Testis (tissue), 3 donors: ENCODE results near the gene ZNF414. TPM values are rescaled to one million over a fixed set of nuclear protein-coding genes. Genes with fewer than 3 reads are reported as not detected.

Experiments used
- DNase-seq: peaks from one replicate; pipeline ENCODE4 v3.0.0-alpha.2; 2019
- H3K27ac ChIP-seq, 2 donors: fragments of 200-600 bp; sonication (generic); one replicate each; pipeline ENCODE4 v1.5.1; 2019
- H3K27me3 ChIP-seq: fragments of 200-600 bp; sonication (generic); one replicate; pipeline ENCODE4 v1.5.1; 2019
- H3K36me3 ChIP-seq: fragments of 200-600 bp; sonication (generic); one replicate; pipeline ENCODE4 v1.5.1; 2017; ENCODE audit warnings: low read depth; ENCODE audit errors: missing control alignments
- H3K4me1 ChIP-seq: fragments of 200-600 bp; sonication (generic); one replicate; pipeline ENCODE4 v1.5.1; 2019
- H3K4me3 ChIP-seq, 2 donors: fragments of 200-600 bp; sonication (generic); one replicate each; pipeline ENCODE4 v1.5.1; 2017 to 2019
- H3K9me3 ChIP-seq: fragments of 200-600 bp; sonication (generic); one replicate; pipeline ENCODE4 v1.5.1; 2017
- POLR2A ChIP-seq: fragments of 450-650 bp; IDR thresholded peaks from one replicate; pipeline ENCODE4 v1.6.1; 2017; ENCODE audit warnings: antibody characterized with exemption, mild to moderate bottlenecking, moderate library complexity
- WGBS, 2 donors: methylation state at CpG; one replicate each; pipeline ENCODE4 v1.1.5; 2018; 5-methylcytosine and 5-hydroxymethylcytosine counted together
- intact Hi-C: fragments of 100-400 bp; cut with DNase I; formaldehyde crosslinking; loops from one replicate; pipeline ENCODE4 v1.15.1; 2023; ENCODE audit warnings: low total_unique reads
- polyA plus RNA-seq: library from polyadenylated mRNA; stranded (reverse); fragments of 350-450 nt; fragmentation: Illumina TruSeq; extraction: RNeasy Lipid Tissue Mini Kit (QIAGEN cat#74804); gene quantifications from one replicate; pipeline ENCODE4 v1.2.3, GENCODE V29; 2014; ENCODE audit warnings: low read depth, low replicate concordance; ENCODE audit not compliant: insufficient read depth
- total RNA-seq, 2 donors: library from RNA; depleted of rRNA; stranded (reverse); fragments of >200 nt; gene quantifications; one replicate each; pipeline ENCODE4 v1.2.3, GENCODE V29; 2016
- TF ChIP-seq, protein P1 (sequence below), 3 experiments: fragments of 450-650 bp in 2 of 3; fragments of 200-600 bp in 1 of 3; sonication (generic) in 1 of 3; IDR thresholded peaks; one replicate each; pipeline ENCODE4 v1.5.1; 2016 to 2019; ENCODE audit warnings: antibody characterized with exemption in 3 of 3, mild to moderate bottlenecking in 2 of 3, moderate library complexity in 1 of 3

ZNF414 gene
- total and polyA plus RNA-seq, 3 donors from 2014 or later, result 33.9 to 46.8 (median 35.8) TPM

DNA sequence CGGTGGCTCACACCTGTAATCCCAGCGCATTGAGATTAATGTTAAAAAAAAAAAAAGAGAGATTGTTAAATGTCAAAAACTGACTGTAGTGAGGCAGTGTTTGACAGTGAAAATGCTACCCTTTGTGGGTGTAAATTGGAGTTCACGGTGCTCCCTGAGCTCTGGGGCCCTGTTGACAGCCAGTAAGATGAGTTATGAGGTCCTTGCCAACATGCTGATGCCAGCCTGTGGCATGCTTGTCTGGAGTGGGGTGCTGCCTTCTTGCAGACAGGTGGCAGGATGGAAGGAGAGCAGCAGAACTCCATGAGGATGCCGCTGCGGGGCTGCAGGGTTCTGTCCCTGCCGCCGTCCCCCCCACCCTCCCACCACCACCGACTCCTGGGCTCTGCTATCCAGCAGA lies 37.4 kb downstream of the ZNF414 start:
- Histone ChIP-seq H3K4me1 (peaks cover 8% of the 10 kb centered on the region), H3K27me3 (no peaks in the 10 kb centered on the region), H3K4me3 (no peak overlapping the region), H3K9me3 (no peaks in the 10 kb centered on the region), H3K27ac (no peak overlapping the region), H3K36me3 (no peaks in the 10 kb centered on the region)
- intact Hi-C loops, result no loop called here
- TF ChIP-seq, protein P1, sequence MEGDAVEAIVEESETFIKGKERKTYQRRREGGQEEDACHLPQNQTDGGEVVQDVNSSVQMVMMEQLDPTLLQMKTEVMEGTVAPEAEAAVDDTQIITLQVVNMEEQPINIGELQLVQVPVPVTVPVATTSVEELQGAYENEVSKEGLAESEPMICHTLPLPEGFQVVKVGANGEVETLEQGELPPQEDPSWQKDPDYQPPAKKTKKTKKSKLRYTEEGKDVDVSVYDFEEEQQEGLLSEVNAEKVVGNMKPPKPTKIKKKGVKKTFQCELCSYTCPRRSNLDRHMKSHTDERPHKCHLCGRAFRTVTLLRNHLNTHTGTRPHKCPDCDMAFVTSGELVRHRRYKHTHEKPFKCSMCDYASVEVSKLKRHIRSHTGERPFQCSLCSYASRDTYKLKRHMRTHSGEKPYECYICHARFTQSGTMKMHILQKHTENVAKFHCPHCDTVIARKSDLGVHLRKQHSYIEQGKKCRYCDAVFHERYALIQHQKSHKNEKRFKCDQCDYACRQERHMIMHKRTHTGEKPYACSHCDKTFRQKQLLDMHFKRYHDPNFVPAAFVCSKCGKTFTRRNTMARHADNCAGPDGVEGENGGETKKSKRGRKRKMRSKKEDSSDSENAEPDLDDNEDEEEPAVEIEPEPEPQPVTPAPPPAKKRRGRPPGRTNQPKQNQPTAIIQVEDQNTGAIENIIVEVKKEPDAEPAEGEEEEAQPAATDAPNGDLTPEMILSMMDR (IDR thresholded peaks at IDR 0.05), result no peak
- no peak for TF ChIP-seq POLR2A
- DNase-seq, result no peak
- WGBS, 2 donors, result 77 to 82% methylated on average over 8 of the region's 8 CpGs

DNA sequence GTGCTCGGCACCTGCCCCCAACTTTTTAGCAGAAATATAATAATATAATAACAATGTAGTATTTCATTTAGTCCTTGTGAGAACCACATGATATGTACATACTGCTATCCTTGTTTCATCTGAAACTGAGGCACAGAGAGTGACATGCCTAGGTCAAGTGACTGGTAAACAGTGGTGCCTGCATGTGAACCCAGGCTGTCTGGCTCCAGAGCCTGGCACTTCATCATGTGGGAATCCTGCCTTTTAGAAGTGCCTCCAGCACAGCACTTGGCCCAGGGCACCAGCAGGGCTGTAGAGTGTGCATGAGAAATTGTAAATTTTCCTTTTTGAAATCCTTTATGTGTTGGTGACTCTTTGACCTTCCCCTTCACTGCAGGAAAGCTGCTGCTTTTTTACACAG lies 39.0 kb downstream of the ZNF414 start:
- intact Hi-C loops, result no loop called here
- Histone ChIP-seq H3K4me3 (no peak overlapping the region), H3K9me3 (no peaks in the 10 kb centered on the region), H3K36me3 (no peaks in the 10 kb centered on the region), H3K27me3 (no peaks in the 10 kb centered on the region), H3K4me1 (peaks cover 6% of the 10 kb centered on the region), H3K27ac (no peak overlapping the region)
- no peak for DNase-seq
- no peak for TF ChIP-seq POLR2A
- TF ChIP-seq, protein P1 (IDR thresholded peaks at IDR 0.05), result no peak
- 93 to 100% methylated on average over 1 of the region's 1 CpG for WGBS, 2 donors

GRCh38 chr19:8473648-8474476 lies 40.1 kb downstream of the ZNF414 start:
- 69 to 73% methylated on average over 6 of the region's 6 CpGs for WGBS, 2 donors
- TF ChIP-seq POLR2A, result no peak
- TF ChIP-seq, protein P1 (IDR thresholded peaks at IDR 0.05), result no peak
- intact Hi-C loops, result no loop called here
- no peak overlapping the region for H3K4me3 ChIP-seq
- DNase-seq, result no peak
- no peaks in the 10 kb centered on the region for H3K36me3 ChIP-seq
- H3K4me1 ChIP-seq, result peaks cover 6% of the 10 kb centered on the region
- no peaks in the 10 kb centered on the region for H3K9me3 ChIP-seq
- no peak overlapping the region for H3K27ac ChIP-seq
- H3K27me3 ChIP-seq, result no peaks in the 10 kb centered on the region

- Histone ChIP-seq H3K36me3 (no peaks in the 10 kb centered on the region), H3K4me3 (no peak overlapping the region), H3K4me1 (peaks cover 6% of the 10 kb centered on the region), H3K27me3 (no peaks in the 10 kb centered on the region), H3K27ac (no peak overlapping the region), H3K9me3 (no peaks in the 10 kb centered on the region)
- intact Hi-C loops, result no loop called here
- DNase-seq, result no peak
- WGBS, 2 donors, result 84 to 96% methylated on average over 13 of the region's 13 CpGs
- TF ChIP-seq POLR2A, result no peak
- TF ChIP-seq, protein P1 (IDR thresholded peaks at IDR 0.05), result no peak
Measured at GRCh38 chr19:8469613-8470368, 44.2 kb downstream of the ZNF414 start.
